GM18499 (cell line): Measurements from ENCODE around the gene RAB26.

ENCODE experiments used
- ATAC-seq: cut with Tn5 transposase; IDR thresholded peaks from one replicate; pipeline ENCODE4 v1.9.1; 2021; ENCODE audit warnings: moderate number of reproducible peaks; ENCODE audit not compliant: insufficient read depth, unreplicated experiment

Gene RAB26

GRCh38 chr16:2175454-2175853 is 27.0 kb downstream of the RAB26 start:
- no peak for ATAC-seq

GRCh38 chr16:2176047-2176446 is 27.6 kb downstream of the RAB26 start:
- no peak for ATAC-seq

GRCh38 chr16:2177101-2177500 is 28.7 kb downstream of the RAB26 start:
- ATAC-seq = no peak

GRCh38 chr16:2177561-2177960 is 29.1 kb downstream of the RAB26 start:
- no peak for ATAC-seq

GRCh38 chr16:2178321-2179106 is 30.1 kb downstream of the RAB26 start:
- no peak for ATAC-seq

GRCh38 chr16:2179107-2179501 is 30.7 kb downstream of the RAB26 start:
- ATAC-seq = no peak

GRCh38 chr16:2179576-2179975 is 31.2 kb downstream of the RAB26 start:
- ATAC-seq = no peak

GRCh38 chr16:2180461-2180860 is 32.0 kb downstream of the RAB26 start:
- no peak for ATAC-seq

- no peak for ATAC-seq
These were observed 32.8 kb downstream of the RAB26 start for GRCh38 chr16:2180962-2181923.

- no peak for ATAC-seq
These were observed 33.5 kb downstream of the RAB26 start for GRCh38 chr16:2181952-2182351.

- ATAC-seq = no peak
These were observed 35.2 kb downstream of the RAB26 start for GRCh38 chr16:2183671-2184070.

- no peak for ATAC-seq
These were observed 35.9 kb downstream of the RAB26 start for GRCh38 chr16:2184346-2184745.

- no peak for ATAC-seq
These were observed 36.5 kb downstream of the RAB26 start for GRCh38 chr16:2184962-2185361.

- ATAC-seq = no peak
These were observed 37.6 kb downstream of the RAB26 start for GRCh38 chr16:2186064-2186463.

- ATAC-seq = no peak
These were observed 38.1 kb downstream of the RAB26 start for GRCh38 chr16:2186505-2186904.

GRCh38 chr16:2187212-2187611 is 38.8 kb downstream of the RAB26 start:
- ATAC-seq = no peak

- no peak for ATAC-seq
These were observed 40.0 kb downstream of the RAB26 start for GRCh38 chr16:2188395-2188794.

GRCh38 chr16:2189252-2189893 is 40.9 kb downstream of the RAB26 start:
- no peak for ATAC-seq

- ATAC-seq = no peak
These were observed 41.7 kb downstream of the RAB26 start for GRCh38 chr16:2190002-2190658.

- no peak for ATAC-seq
These were observed 42.4 kb downstream of the RAB26 start for GRCh38 chr16:2190659-2191445.
